ENCODE data around the gene ASTN1.

Gene ASTN1

DNA sequence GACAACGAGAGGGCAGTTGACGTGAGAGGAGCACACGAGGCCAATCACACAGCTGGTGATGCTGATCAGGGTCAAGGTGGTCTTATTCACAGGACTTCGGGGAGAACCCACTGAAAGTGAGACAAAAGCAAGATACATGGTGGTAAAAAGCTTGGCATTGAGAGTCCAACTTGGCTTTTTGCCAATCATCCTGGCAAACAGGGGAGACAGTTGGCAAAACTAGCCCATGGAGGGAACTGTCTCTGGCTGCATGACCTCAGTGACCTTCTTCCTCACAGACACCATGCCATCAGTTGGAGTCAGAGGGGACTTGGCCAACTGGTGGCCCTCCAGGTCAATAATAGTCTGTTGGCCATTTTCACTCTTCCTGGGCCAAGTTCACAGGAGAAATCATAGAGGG is 139.9 kb downstream of the ASTN1 start:
- DNase-seq = no peak

GRCh38 chr1:177023726-177024125 is 140.8 kb downstream of the ASTN1 start:
- no peak for DNase-seq

GRCh38 chr1:177023249-177023648 is 141.3 kb downstream of the ASTN1 start:
- no peak for DNase-seq

DNA sequence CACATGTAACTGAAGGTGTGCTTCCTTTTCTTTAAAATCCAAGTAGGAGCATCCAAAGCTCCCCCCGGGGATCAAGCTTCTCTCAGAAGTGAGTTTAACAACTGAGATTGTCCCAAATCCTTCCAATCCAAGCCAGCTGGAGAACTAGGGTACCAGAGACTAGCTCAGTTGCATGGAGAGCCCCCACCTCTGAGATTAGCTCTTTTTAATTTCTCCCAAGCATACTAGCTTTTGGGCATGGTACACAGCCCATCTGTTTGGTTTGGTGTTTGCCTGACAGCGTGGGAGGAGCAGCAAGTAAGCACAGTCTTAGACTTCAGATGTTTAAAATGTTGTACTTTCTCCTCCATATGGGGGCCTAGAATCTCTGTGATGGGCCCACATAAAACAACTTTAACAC is 142.8 kb downstream of the ASTN1 start:
- DNase-seq = no peak

DNA sequence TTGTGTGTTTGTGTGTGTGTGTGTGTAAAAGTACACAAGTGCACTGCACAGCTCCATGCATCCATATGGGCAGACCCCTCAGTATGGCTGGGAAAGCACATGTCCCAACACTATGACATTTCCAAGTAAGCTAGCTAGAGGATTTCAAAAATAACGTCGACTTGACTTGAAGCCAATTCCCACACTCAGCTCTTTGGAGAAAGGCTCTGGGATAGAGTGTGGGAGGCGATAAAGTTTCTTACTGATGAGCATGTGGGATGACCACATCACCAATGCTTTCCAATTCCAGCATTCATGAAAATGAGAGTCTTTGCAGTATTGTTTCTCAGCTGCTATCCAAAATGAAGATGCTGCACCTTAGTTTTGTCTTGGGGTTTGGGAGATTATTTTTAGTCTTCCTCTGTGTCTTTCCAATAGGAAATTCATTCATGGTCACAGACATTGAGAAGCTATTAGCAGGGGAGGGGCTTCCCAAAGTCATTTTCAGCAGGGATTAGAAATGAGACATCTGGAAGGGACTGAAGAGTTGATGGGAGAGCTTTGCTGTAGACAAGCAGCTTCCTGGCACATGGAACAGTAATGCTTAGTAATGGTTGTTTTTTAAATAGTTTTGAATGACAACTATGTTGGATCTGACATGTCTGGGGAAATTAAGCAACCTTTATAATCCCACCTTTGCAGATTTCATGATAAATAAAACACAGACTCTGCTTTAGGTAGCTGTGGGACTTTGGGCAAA is 143.5 kb downstream of the ASTN1 start:
- no peak for DNase-seq

DNA sequence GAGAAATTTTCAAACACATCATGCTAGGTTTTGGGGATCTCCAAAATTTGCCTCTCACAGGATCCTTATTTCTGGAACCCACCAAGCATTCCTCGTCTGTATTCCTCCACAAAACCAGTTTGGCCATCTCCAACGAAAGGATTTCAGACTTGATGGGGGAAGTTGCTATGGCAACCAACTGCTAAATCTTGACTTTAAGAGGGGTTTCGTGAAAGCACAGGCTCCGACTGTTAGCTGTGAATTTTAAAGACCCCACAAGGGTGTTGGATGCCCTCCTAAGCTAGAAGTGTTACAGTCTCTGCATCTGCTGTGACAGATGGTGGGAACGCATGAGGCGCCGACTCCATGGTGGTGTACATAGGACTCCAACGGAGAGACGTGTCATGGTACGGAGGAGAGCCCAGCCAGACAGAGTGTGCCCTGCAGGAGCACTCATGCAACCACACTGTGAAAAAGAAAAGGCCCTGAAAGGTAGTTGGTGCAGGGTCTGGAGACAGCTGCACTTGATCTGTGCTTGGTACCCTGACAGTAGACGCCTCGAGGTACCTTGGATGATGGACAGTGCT is 147.1 kb downstream of the ASTN1 start:
- no peak for DNase-seq

DNA sequence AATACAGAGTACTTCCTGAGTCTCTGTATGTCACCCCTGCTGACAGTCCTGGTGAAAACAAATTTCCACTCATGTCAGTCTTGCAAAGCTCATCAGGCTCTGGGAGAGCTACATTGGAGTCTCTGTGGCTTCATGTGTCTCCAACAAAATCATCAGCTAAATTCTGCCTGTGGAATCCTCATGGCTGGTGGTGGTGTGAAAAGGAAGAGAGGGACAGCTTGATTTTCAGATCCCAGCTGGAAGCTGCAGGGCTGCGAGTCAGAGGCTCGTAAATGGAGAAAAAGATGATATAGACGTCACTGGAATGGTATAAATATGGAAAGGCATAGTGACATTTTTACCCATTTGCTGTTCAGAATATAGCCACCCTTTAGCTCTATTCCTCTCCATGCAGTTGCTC is 150.2 kb downstream of the ASTN1 start:
- no peak for DNase-seq

DNA sequence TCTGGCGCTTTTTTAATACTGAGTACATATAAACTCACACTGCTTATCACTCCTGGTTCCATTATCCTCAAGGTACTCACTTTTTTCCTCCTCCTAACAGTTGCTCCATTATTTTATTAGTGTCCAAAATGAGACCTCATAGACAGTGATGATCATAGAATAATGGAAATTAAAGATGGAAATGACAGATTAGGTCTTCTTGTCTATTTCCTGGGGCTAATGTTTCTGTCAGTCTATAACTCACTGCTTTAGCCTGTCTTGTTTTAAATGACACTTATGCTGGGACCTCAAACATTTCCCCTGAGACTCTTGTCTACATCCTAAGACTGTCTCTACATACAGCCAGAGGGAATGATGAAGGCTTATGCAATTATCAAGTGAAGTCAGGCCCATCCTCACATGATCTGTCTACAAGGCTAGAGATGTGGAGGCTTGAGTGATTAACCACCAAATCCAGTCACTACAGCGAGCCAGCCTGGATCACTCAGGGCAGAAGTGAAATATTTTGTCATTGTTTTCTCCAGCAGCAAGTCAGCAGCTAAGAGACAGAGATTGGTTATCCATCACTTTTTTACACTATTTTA is 152.1 kb downstream of the ASTN1 start:
- DNase-seq = no peak

- DNase-seq = no peak
Measured at GRCh38 chr1:177011508-177011907, 153.0 kb downstream of the ASTN1 start.

DNA sequence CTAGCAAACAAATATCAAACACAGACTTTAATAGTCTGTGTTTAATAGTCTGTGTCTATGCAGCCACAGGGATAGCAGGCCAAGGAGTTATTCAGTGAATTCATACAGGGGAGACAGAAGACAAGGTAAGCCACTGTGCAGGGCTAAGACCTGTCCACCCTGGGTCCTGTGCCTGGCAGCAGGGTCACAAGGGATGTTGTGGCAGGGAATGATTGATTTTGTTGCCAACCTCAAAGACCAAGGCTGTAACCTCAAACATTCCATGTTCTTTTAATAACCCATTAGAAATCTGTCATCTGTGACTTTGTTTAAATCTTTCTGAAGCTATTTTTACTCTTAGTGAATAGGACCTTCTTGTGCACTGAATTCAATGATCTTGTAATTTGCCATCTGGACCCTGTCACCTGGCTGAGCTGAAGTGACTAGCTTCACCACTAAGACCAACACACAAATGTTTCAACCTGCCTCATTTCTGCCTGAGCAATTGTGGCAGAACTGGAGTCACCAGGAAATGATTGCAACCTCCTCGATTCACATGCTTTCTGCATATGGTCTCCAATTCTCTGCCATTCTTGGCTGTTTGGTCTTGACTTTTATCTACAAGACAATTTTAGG is 154.2 kb downstream of the ASTN1 start:
- no peak for DNase-seq

DNA sequence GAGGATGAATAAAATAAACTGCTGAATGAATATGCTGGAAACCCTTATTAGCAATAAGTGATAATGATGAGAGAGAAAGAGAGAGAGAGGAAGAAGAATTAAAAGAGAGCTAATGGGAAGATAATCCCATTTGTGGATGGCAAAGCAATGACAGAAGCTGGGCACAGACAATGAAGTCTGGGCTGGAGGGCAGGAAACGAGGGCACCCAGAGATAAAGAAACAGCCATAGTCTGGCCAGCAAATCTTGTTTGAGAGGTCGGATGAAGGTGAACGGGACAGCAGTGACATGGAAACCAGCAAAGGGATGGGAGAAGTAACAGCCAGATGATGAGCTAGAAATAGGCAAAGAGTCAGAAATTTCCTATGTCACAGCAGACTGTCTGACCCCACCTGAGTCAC is 155.9 kb downstream of the ASTN1 start:
- DNase-seq = no peak

GRCh38 chr1:177007437-177008161 is 156.9 kb downstream of the ASTN1 start:
- no peak for DNase-seq

DNA sequence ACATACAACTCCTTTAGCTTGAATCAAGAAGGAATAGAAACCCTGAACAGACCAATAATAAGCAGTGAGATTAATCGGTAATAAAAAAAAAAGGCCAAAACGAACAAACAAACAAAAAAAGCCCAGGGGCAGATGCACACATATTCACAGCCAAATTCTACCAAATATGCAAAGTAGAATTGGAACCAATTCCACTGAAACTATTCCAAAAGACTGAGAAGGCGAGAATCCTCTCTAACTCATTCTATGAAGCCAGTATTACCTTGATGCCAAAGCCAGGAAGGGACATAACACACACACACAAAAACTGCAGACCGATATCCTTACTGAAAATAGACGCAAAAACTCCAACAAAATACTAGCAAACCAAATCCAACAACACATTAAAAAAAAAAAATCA is 161.6 kb downstream of the ASTN1 start:
- DNase-seq = no peak

DNA sequence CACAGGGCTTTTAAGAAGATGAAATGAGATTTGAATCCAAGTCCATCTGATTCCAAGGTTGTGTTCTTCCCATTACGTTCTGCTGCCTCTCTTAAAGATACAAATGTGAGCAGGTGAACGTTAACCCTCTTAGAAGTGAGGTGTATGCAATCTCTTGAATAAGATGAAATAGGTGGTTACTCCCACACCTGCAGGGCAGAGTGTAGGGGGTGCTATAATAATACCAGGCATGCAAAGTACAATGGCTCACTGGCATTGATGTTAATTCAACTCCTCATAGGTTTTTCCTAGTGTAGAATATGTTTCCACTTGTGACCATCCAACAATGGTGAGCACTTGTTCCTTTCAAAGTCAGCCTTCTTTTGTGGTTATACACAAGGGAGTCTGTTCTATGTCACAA is 163.0 kb downstream of the ASTN1 start:
- no peak for DNase-seq

- no peak for DNase-seq
Measured at GRCh38 chr1:176998183-176998795, 166.2 kb downstream of the ASTN1 start.

DNA sequence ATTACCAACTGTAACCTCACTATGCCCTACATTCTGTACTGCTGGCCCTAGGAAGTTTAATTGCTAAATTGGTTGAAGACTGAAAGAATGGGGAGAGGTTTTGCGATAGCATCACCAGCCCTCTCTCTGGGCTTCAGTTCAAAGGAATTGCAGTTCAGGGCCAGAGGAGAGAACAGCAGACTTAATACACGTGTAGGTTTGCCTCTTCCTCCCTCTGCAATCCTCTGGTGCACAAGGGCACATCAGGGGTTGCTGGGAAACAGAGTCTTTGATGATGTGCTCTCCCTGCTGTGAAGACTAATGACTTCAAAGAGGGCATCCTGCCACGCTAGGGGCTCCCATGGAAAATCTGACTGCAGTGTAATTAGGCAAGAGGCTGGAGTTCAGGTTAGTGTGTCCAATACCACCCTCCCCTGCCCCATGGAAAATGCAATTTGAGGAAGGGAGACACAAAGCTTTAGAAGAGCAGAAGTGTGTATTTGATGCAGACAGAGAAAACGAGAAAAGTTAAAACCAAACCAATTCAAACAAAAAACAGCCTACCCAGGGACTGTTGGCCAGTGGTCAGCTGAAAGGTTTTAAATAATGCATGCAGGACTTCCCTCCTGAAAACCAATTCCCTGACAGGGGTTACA is 167.9 kb downstream of the ASTN1 start:
- peak; percentile 52 for DNase-seq

- no peak for DNase-seq
Measured at GRCh38 chr1:176994931-176995596, 169.4 kb downstream of the ASTN1 start.

DNA sequence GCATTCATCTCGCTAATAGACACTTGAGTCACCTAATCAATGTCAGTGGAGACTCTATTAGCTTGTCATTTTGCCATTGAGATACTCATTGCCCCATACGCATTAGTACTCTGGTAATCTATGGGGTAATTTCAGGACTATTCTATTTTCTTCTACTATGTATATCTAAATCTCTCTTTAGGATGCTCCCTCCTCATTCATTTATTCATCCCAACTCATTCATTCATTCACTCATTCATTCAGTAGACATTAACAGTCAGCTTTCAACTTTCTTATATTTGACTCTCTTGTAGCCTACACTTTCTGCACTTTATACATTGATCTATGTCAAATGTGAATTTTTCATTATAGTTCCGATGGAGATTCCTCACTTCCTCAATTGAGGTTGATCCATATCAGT is 170.9 kb downstream of the ASTN1 start:
- DNase-seq = no peak

- no peak for DNase-seq
Measured at GRCh38 chr1:176989754-176990153, 174.8 kb downstream of the ASTN1 start.

GRCh38 chr1:176989023-176989422 is 175.5 kb downstream of the ASTN1 start:
- no peak for DNase-seq

- no peak for DNase-seq
Measured at GRCh38 chr1:176987016-176987415, 177.5 kb downstream of the ASTN1 start.

GRCh38 chr1:176983731-176984130 is 180.8 kb downstream of the ASTN1 start:
- DNase-seq = no peak

Measured in left hindlimb (tissue), 1 donor.